GM19463 (cell line): Measurements from ENCODE around the gene LIPF.
"Not testable (repeated sequence)": the region's sequence is repeated elsewhere in the genome, so short reads cannot be mapped to it uniquely, and the experiment has no call there.

Source experiments
- ATAC-seq: cut with Tn5 transposase; IDR thresholded peaks from one replicate; pipeline ENCODE4 v1.9.1; 2021; ENCODE audit warnings: mild to moderate bottlenecking, moderate library complexity; ENCODE audit not compliant: unreplicated experiment

Gene LIPF

DNA sequence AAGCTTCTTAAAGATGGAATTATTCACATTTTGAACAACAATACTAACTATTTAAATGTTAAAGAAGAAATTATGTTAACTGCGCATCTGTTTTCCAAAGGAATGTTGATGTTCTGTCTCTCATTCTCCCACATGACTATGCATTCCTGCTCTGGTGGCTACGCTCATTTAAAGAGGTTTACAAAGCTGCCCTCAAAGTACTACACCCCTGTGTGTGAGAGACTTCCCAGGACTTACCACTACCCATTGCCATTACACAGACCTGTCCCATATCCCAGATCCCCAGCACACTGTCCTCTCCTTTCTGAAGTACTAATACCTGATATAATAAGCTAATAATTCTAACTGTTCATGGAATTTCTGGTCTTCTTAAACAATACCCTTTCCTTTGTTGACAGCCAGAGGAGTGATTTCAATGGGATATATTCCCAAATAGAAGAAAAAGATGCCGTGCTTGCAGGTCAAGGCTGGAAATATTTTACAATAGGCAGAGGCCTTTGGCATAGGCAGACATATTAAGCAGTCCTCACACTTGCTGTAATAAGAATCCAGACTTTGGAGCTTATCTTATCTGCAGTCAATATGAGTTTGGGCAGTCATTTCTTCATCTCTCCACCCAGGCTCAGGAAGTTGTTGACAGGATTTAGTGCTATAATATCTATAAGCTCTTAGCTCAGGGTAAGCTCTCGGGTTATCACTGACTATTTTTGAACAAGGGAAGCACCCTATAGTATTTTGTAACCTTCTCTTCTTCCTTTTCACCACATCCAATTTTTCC lies 12.2 kb downstream of the LIPF start:
- no peak for ATAC-seq

DNA sequence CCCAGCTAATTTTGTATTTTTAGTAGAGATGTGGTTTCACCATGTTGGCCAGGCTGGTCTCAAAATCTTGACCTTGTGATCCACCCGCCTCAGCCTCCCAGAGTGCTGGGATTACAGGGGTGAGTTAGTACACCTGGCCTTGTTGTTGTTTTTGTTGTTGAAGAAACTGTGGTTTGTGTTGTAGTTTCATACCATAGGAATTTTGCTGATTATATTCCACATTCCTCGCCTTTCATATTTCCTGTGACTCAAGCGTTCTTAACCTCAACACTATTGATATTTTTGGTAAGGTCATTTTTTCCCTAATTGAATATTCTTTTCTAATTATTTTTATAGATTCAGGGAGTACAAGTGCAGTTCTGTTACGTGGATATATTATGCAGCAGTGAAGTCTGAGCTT lies 16.7 kb downstream of the LIPF start:
- ATAC-seq, result no peak

DNA sequence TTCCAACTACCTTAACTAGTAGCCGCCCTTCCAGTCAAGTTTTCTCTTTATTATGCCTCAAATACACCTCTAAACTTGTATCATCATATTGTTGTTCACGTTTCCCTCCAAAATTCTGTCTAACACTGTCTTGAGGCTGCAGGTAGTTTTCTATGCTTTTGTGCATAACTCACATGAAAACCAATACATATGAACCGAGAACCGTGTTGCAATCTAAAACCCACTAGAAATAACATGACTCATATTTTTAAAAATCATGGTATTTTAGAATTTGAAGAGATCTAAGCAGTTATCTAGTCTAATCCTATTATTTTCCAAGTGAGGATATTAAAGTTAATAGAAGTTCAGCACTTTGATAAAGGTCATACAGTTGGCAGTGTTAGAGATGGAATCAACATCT lies 18.2 kb downstream of the LIPF start:
- ATAC-seq, result no peak

DNA sequence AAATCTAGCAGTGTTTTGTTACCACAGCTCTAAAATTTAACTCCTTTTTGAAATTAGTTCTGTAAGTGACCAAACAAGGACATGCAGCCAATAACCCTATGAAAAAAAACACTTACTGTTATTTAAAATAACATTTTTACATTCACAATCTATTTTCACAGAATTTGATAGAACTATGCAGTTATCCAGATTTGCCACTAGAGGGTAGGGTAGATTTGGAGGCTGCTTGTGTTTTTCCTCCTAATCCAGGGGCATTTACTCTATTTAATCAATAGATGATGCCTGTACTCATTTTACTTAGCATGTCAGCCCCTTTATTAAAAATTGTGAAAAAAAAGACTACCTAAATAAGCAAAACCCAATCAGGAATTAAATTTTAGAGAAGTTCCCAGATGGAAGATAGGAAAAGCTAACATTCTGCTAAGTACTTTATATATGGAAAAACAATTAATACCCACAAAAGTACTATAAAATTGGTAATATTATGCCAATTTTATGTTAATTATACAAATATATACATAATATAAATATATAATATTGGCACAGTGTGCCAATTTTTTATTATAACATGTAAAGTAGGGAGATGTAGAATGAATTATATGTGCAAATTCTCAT lies 23.7 kb downstream of the LIPF start:
- ATAC-seq, result no peak

DNA sequence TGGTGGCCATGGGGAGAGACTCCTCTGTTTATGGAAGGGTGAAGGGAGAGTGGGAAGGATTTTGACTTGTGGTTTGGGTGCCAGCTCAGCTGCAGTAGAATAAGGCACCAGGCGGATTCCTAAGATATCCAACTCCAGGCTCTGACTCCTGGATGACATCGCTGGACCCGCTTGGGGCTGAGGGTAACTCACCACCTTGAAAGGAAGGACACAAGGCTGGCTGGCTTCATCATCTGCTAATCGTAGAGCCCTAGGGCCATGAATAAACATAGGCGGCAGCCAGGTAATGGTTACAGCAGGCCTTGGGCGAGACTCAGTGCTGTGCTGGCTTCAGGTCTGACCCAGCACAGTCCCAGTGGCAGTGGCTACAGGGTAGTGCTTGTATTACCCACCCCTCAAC lies 25.1 kb downstream of the LIPF start:
- ATAC-seq, result no peak

DNA sequence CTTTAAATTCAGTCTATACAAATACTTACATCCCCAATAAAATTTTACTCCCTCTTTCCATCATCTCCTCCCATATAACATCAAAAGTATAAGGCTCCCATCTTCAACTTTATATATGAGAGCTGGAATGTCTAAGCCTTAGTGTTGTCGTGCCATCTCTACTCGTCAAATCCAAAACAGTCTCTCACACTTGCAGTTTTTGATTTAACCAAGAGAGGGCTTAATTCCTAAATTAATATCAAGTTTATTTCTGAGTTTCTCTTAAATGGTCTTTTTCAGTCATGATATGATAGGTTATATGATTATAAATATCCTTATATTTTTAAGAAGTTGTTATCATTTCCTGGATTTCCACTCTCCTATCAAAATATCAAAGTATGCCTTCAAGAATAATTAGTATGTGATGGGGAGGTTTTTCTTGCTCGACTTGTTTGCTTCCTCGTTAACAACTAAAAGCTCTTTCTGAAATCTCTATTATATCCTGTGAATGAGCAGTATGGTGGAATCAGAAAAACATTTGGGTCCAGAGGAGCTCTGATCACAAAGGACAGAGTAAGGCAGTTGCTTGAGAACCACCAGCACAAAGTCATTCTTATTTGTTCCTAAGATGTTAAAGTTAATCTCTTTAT lies 29.3 kb downstream of the LIPF start:
- ATAC-seq, result no peak

DNA sequence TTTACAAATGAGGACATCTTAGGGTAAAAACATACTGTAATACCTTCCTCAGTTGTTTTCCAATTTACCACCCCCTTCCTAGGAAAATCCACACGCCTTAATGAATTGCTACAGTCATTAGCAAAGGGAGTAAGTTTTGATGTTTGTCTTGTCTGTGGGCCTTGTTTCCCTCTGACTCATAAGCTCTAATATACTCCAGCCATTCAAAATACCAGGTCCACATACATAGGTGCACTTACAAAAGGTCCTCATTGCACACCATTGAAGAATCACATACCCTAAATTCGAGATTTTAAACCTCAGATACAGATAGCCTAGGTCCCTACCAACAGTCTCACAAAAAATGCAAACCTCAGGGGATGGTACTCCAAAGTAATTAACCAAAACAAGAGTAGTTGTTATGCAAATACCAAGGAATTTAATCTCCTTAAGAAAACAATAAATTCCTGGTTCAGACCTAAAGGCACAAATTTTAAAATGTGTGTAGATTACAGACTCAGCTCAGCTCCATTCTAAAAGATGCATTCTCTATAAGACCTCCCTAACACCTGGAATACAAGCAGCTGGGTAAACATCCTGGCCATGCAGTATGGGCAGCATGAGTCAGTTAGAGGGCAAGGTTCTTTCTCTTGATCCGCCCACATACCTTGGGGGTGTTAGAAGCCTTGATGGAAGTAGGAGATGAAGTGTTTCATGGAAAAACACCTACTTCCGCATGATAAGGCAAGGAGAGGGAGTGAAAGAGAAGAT lies 38.8 kb downstream of the LIPF start:
- ATAC-seq, result no peak

DNA sequence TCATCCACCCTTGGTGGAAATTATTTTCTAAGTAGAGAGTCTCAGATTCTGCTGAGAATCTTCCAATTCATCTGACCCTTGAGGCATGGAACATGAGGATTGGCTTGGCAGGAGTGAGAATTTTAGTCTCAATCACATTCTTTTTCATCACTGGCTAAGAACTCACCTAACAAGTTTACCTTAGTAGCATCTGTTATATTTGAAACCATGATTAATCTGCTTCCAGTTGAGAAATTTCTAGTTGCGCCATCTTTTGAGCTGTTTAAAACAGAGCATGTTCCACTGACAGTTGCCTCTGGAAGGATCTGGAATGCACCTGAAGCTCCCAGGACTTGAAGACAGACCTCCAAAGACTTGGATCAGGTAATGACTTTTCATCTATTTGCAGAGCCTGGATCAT lies 41.7 kb downstream of the LIPF start, which contains the start of gene LIPK:
TSS of gene LIPK (plus strand) at position 292 of the 400 bp plus-strand sequence. CDS start 18,295 bp downstream, outside the sequence.
- no peak for ATAC-seq

DNA sequence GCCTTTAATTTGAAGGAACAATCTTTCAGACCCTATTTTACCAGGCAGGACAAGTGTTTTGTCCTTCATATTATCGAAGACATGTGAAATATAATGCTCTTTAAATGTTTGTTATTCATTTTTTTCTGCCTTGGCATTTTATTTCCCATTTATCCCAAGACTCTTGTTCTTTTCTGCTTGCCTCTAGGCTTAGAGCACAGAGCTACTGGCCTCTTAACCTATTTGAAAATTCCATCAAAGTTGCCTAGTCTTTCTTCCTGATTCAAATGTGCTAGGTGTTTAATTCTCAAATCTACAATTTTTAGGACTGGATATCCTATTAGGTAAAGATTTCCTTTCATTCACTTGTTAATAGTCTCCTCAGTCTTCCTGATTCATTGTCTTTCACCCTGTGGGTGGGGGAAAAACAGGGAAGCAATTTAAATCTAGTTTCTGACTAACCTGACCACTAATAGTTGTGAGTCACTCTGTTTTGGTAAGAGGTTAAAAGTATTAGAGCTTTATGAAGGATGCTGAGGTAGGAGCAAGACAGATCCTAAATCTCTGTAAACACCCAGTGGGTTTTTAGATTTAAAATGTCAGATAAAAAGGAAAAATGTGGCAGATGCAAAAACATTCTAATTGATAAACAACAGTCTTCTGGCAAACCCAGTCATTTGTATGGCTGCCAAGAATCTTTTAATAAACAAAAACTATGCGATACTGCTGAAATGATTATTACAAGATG lies 43.4 kb downstream of the LIPF start:
- no peak for ATAC-seq

DNA sequence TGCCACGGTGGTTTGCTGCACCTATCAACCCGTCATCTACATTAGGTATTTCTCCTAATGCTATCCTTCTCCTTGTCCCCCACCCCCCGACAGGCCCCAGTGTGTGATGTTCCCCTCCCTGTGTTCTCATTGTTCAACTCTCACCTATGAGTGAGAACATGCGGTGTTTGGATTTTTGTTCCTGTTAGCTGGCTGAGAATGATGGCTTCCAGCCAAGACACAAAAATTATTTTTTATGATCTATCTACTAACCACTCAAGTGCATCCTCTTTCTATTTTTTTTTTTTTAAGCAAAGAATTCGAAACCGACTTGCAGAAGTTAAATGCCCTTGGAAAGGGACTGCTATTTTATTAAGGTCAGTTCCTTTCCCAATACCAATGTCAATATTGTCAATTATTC lies 45.1 kb downstream of the LIPF start:
- not testable (repeated sequence) for ATAC-seq

DNA sequence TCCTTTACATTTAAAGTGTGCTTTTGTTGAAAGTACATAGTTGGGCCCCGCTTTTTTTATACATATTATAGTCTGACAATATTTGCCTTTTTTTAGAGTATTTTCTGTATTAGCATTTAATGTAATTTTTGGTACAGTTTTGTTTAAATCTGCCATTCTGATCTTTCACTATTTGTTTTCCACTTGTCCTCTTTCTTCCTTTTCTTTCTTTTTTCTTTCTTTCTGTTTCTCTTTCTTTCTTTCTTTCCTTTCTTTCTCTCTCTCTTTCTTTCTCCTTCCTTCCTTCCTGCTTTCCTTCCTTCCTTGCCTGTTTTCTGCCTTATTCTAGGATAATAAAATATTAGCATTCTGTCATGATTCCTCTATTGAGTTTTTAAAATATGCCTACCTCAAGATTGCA lies 51.3 kb downstream of the LIPF start:
- ATAC-seq, result no peak

DNA sequence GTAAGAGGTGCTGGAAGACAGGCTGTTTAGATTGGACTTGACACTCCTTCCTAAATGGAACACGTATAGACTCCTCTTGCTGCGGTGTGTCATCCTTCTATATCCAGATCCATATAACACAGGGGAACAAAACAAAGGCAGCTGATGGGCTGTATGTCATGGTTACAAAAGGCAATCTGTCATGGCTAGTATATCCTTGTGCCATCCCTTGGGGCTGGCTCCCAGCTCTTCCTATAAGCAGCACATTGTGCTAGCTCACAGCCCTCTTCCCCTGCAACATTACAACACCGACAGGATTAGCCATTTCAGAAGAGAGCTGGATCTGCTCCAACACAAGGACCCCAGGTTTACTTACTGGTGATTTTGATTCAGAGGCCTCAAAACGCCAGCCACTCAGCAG lies 57.1 kb downstream of the LIPF start:
- ATAC-seq, result no peak

DNA sequence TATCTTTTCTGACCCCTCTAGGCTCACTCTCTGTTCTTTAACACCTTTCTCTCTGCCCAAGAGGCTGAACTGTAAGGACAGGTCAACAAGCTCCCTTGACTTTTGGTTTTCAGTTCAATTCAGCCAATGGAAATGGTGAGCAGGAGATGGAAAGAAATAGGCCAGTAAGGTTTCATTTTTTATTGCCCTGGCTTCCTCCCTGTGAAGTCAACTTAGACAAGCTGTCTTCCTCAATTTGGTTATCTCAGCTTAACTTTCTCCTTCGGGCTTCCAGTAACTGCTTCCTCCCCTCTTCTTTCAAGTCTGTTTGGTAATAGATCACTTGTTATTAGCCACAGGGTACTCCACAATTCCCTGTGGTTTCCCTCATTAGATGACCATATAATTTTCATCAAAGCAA lies 61.6 kb downstream of the LIPF start:
- no peak for ATAC-seq

DNA sequence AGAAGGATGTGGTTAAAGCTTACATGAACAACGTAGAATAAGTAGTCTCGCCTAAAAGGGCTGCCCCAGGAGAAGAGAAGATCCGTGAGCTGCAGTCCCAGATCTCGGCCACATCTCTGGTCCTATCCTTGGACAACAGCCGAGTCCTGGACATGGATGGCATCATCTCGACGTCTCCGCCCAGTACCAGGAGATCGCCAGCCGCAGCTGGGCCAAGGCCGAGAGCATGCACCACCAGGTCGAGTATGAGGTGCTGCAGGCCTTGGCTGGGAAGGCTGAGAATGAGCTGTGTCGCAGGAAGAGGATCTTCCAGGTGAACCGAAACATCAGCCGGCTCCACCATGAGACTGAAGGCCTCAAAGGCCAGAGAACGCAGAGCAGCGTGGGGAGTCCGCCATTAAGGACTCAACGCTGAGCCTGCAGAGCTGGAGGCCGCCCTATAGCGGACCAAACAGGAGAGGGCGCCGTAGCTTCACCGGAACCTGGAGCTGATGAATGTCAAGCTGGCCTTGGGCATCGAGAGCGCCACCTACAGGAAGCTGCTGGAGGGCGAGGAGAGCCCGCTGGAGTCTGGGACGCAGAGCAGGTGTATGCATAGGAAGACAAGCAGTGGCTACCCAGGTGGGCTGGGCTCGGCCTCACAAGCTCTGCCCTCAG lies 64.0 kb downstream of the LIPF start:
- ATAC-seq, result no peak
